Stimulated activated CD4-positive, alpha-beta T cell treated with anti-CD3 and anti-CD28 coated beads, Interleukin-12 subunit alpha, Interleukin-12 subunit beta, amount 100 ng/mL, for 24 hours (primary cell): ENCODE data around the gene CIAPIN1.

Experiments
- DNase-seq, 2 experiments: peaks; one replicate each; pipeline ENCODE4 v3.0.0-alpha.2; 2020; ENCODE audit warnings: low read depth in 2 of 2

The CIAPIN1 gene

DNA sequence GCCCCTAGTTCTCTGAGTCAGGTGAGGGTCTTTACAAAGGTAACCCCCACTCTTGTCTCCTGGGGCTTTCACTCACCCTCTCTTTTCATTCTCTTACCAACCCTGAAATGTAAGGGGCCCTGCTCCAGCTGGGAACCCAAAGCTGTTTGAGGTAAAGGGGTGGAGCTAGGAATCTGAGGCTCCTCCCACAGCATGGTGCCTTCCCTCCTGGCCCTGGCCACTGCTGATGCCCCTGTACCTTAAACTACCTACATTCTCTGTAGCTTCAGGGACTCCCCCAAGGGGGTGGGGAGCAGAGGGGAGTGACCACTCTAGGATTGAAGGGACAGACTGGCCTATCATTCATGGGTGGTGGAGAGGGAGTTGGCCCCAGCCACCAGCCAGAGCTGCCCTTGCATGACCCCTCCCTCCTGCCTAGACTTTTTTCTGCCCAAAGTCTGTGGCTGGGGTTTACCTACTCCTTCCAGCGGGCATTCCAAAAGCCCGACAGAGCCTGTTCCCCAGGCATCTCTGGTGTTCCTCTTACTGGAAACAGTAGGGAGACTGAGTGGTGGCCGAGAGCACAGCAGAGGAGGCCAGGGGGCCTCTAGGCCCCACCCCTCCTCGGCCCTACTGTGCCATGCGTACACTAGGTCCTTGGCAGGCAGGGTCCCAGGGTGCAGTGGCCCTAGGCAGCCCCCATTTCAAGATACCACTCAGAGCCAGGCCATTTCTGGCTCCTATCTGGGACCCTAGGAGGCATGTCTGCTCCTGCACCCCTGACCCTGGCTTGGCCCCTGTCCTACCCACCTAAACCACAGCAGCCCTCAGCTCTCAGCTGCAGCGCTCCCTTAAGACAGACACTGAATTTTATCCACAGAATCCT is 29.6 kb upstream of the CIAPIN1 start:
- no peak for DNase-seq

- peak; percentile 46 to 76 for DNase-seq
Observed at GRCh38 chr16:57475711-57476339, 28.6 kb upstream of the CIAPIN1 start.

DNA sequence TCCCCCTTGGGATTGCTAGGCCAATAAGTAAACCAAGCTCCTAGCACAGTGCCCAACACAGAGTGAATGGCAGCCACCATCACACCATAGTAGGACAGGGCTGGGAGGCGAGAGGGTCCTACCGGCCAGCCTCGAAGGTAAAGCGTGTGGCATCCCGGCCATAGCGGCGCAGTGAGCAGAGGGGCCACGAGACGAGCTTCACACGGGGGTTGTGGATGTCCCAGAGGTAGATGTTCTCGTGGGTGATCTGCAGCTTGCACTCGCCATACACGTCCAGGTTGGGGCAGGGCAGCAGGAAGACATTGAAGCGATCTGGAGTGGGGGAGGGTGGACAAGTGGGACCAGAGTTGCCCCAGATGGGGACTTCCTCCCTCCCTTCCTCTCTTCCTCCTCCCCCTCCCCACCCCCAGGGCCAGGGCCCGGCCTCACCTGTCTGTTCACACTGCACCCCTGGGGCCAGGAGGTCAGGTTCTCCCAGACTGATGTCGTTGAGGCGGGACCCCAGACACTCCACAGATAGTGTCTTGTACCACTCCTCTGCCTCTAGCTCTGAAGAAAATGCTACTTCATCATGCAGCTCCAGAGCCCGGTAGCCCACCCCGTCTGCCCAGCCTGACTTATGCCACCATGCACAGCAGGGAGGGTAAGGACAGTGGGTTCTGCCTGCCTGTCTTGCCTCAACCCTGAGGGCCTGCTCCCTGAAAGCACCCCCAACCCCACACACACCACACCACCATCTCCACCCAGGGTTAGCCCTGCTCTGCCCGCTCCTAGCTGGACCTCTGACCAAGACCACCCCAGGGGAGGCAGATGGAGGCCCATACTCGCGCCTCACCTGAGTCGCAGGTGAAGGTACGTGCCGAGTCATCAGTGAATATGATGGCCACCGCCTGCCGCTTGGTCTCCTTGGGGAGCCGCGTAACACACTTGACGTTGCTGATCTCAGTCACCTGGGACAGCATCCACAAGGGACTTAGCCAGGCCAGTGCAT is 27.8 kb upstream of the CIAPIN1 start:
- no peak for DNase-seq

DNA sequence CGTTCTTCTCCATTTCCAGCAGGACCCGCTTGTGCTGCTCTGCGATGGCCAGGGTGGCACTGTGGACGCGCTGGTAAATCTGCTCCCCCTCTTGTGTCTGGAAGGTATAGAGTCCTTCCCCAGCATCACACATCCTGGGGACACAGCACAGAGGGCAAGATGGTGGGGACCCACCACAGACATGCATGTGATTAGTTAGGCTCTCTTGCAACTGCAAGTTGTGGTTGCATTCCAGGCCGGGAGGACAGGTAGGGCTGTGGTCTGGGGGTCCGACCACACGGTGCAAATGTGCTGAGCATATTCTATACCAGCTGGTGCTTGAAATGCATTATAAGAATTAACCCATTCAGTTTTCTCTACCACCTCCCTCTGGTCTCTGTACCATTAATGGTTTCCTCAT is 26.7 kb upstream of the CIAPIN1 start:
- DNase-seq = no peak

- DNase-seq = no peak
Observed at GRCh38 chr16:57473176-57473840, 26.1 kb upstream of the CIAPIN1 start.

DNA sequence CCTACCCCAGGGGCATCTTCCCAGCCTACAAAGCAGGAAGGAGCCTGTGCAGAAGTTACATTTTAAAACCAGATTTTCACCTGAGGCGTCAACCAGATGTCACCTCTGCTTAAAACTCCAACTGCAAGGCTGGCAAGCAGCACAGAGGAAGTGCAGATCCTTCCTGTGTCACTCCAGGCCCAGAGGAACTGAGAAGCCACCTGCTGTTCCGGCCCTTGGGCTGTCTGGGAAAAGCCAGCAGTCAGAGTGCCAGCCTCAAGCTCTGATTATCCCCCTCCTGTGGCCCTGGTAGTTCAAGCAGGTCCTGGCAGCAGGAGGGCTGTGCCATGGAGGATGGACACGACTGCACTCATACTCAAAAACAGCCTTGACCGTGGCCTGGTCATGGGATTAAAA is 25.5 kb upstream of the CIAPIN1 start:
- DNase-seq = no peak

DNA sequence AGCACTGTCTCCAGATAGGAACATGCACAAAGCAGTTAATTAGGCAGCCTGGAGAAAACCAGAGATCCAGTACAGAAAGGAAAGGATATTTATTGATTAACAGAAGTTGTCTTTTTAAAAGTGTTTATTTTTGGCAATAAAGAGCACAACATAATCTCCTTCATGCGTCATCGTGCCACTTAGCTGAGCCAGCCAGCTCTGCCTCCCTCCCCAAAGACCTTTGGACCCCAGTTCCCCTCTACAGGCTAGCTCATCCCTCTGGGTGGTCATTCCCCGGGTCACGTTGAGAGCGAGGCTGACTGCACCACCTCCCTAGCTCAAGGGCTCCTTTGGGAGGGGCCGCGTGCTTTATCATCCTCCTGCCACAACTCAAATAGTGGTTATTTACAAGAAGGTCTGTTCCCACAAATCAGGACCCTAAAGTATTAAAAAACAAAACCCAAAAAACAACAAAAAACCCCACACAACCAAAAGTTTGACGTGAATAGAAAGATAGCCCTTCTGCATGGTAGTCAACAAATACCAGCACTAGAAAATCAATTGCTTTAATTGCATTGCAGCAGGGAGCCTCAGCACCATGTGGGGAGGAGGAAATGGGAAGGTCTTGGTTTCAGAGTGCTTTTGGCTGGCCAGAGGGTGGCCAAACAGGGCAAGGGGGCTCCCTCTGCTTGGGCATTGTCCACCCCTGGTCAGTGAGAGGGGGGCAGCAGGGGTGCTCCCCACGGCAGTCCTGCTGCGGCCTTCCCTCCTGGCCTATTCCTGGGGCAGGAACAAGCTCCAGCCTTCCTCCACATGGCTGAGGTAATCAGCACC is 24.9 kb upstream of the CIAPIN1 start:
- no peak for DNase-seq

DNA sequence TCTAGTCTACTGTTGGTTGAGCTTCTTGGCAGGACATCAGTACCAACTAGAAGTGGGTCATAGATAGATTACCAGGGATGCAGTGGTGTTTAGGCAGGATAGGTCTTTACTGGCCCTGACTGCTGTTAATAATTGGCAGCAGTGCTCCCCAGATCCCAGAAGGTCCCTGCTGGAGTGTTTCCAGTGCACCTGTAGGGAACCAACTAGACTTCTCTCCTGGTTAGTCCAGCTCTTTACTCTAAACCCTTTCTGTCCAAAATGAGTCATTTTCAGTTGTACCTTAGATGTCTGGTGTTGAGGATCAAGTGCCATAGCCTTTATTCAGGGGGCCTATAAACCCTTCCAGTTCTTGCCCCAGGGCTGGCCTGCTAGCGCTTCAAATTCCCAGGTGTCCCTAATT is 24.0 kb upstream of the CIAPIN1 start:
- DNase-seq = no peak

- DNase-seq = no peak
Observed at GRCh38 chr16:57470711-57471110, 23.5 kb upstream of the CIAPIN1 start.

DNA sequence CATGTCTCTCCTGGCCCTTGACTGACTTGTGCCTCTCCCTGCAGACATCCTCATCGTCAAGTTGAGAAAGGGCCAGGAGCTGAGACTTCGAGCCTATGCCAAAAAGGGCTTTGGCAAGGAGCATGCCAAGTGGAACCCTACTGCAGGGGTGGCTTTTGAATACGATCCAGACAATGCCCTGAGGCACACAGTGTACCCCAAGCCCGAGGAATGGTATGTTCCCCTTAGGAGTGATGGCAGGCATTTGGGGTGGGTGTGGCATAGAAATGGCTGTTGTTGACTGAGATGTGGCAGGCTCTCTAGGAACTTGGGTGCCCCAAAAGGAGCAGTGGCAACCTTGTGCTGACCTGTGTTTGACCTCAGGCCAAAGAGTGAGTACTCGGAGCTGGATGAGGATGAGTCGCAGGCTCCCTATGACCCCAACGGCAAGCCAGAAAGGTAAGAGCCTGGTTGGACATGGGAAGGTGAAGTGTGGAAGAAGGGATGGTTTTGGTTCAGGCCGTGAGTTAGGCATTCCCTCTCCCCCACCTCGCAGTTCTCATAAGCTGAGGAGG is 22.8 kb upstream of the CIAPIN1 start:
- no peak for DNase-seq

GRCh38 chr16:57469046-57469445 is 21.9 kb upstream of the CIAPIN1 start:
- no peak for DNase-seq

DNA sequence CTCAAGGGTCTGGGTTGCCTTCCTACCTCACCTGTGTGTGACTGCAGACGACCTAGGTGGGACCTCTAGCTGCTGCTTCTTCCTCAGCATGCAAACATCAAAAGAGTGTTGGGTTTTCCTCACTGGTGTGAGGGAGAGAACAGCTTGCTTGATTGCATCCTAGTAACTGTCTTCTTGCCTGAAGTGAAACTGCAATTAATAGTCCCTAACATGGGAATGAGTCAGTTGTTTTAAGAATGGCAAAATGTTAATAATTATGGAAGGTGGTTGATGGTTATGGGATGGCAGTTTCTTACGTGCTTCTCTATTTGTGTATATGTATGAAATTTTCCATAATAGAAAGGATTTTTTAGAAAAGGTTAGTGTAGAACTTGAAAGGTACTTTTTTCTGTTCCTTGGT is 21.2 kb upstream of the CIAPIN1 start:
- DNase-seq = no peak

GRCh38 chr16:57464523-57464922 is 17.3 kb upstream of the CIAPIN1 start:
- DNase-seq = no peak

GRCh38 chr16:57462978-57463362 is 15.8 kb upstream of the CIAPIN1 start:
- no peak for DNase-seq

- DNase-seq = peak; percentile 80 to 91
Observed at GRCh38 chr16:57462209-57462977, 15.2 kb upstream of the CIAPIN1 start, which contains the start of gene POLR2C. Gene POLR2C (plus strand): TSS chr16:57462679. CDS start chr16:57462725, 46 bp downstream.

DNA sequence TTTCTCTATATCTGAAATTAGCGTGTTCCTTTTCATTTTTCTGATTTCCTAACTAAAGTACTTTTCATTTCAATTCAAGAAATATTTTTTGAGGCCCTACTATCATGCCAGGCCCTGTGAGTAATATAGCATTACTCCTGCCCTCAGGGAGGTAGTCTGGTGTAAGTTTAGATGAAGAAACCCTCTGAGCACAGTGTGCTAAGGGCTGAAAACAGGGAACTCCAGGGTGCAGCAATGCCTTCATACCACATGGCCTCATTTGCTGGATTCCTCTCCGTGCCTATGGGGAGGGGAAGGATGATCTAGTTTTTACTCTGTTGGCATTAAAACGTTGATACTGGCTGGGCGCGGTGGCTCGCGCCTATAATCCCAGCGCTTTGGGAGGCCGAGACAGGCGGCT is 4.8 kb upstream of the CIAPIN1 start:
- DNase-seq = no peak

DNA sequence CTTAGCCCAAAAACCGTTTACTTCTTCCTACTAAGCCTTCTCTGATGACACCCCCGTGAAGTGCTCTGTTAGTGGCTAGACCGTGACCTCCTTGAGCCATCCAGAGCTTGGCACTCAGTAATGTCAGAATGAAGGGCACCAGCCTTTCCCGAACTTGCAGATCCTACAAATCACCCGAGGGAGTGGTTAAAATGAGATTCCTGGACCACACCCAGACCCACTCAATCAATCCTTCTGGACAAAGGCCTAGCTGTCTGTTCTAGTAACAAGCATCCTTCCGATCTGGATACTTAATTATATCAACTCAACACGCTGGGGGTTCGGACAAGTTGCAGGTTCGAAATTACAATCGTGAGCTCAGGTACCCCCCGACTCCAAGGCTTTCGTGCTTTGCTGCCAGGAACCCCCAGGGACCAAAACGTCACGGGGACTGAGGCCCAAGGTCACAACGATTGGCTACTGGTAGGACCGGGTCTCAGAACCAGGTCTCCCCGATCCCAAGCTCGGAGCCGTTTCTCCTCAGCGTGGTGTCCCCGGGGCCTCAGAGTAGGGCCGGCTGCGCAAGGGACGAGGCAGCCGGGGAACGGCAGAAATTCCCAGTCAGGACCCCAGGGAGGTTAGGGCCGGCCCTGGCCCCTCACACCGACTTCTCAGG is 527 bp downstream of the CIAPIN1 start:
- DNase-seq = peak; percentile 9 to 13

DNA sequence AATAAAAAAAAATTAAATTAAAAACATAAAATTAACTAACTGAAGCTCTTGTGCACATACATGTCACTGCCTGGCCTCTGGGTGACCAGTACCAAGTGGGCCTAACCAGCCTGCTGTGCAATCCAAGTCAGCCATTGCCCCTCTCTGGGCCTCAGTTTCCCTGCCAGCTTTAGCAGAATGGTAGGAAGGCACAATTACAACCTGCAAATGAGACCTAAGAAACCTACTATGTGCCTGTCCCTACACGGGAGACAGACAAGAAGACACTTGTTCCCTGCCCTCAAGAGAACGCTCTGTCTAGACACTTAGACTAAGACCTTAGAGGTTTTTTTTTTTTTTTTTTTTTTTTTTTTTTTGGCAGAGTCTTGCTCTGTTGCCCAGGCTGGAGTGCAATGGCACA is 1.7 kb downstream of the CIAPIN1 start:
- no peak for DNase-seq

- no peak for DNase-seq
Observed at GRCh38 chr16:57444711-57445110, 2.5 kb downstream of the CIAPIN1 start.
